Fibroblast of pulmonary artery (primary cell): ENCODE data around the gene TIAM2.

Experiments used
- DNase-seq: peaks from one replicate; pipeline ENCODE4 v3.0.0-alpha.2; 2010; ENCODE audit warnings: low read depth
- H3K4me3 ChIP-seq: replicated peaks from 2 replicates; pipeline ENCODE4 v1.5.1; 2011; ENCODE audit warnings: low read depth, mild to moderate bottlenecking, control low read depth, low read length, moderate library complexity
- TF ChIP-seq, protein P1 (sequence below): IDR thresholded peaks from 2 replicates; pipeline ENCODE4 v1.5.1; 2011; ENCODE audit warnings: mild to moderate bottlenecking, control low read depth, low read length, inconsistent platforms; ENCODE audit errors: missing control alignments

Gene TIAM2

DNA sequence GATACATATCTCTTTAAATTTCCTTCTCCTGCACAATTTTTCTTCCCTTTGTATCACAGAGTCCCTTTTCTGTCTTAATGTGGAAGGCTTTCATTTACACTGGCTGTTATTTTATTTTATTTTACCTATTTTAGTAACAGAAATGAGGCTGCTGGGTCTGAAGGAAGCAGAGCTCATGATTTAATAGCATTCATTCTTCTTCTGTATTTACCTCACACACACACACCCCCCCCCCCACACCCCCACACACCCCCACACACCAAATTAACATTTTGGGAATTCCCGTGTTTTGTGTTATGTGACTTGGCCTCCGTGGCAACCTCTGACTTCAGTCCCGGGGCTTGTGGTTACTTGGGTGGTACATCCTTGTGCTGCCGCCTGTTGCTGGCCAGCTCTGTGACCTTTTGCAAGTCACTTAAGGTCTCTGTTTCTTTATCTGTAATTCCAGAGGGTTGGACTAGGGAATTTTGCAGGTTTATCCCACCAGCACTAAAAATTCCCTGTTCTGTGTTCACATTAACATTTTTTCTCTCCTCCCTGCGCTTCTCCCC, 108.8 kb downstream of the TIAM2 start:
- DNase-seq = peak; percentile 52
- TF ChIP-seq, protein P1, sequence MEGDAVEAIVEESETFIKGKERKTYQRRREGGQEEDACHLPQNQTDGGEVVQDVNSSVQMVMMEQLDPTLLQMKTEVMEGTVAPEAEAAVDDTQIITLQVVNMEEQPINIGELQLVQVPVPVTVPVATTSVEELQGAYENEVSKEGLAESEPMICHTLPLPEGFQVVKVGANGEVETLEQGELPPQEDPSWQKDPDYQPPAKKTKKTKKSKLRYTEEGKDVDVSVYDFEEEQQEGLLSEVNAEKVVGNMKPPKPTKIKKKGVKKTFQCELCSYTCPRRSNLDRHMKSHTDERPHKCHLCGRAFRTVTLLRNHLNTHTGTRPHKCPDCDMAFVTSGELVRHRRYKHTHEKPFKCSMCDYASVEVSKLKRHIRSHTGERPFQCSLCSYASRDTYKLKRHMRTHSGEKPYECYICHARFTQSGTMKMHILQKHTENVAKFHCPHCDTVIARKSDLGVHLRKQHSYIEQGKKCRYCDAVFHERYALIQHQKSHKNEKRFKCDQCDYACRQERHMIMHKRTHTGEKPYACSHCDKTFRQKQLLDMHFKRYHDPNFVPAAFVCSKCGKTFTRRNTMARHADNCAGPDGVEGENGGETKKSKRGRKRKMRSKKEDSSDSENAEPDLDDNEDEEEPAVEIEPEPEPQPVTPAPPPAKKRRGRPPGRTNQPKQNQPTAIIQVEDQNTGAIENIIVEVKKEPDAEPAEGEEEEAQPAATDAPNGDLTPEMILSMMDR = no peak
- H3K4me3 ChIP-seq = no peak overlapping the region

DNA sequence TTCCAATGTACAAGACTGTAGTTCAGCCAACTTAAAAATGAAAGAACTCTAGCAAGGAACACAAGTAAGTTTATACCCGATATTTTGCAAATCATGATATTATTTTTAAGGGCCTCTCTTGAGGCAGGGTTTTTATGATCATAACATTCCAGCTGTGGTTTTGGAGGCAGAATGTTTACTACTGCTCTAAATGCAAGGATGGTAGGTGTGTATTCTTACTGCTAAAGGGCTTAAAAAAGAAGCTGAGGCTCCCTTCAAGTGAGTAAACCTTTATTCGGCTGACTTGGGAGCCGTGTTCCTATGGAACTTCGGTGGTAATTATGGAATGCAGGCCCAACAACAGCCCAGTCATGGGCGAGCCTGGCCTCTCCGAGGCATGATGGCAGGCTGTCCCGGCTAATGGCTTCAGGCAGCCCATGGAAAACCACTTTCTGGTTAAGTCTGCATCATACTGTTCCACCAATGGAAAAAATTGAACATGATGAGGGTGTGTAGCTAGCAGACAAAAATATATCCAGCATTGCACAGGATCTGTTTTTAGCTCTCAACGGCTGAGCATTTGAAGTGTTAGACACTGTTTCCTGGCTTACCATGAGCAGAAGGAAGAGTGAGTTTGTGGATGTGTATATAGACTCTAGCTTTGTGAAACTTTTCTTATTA, 111.5 kb downstream of the TIAM2 start:
- no peak for DNase-seq
- H3K4me3 ChIP-seq = no peak overlapping the region
- TF ChIP-seq, protein P1 = no peak

DNA sequence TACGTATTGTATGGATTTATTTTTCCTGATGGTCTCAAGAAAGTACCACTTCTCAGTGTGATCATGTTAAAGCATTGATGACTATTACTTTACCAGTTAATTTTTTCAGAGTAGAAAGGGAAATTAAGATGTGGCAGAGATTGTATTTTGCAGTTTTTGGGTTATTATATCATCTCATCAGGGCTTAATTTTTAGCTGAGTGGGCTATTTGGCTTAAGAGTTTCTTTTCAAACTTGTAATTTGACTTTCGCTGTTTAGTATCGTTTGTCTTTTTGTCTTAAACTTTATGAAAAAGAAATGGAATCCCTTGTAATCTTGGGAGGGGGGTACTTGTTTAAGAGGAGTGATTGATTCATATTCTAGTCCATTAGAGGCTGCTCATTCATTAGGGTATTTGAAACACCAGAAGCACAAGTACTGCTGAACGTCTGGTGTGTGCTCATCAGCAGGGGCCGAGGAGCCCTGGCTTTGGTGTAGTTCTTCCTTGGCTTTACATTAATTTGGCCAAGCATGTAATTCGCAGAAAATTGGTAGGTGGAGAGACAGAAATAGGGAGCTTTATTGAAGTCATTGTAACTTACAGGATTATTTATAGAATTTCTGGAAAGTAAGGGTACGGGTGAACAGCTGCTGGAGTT, 112.4 kb downstream of the TIAM2 start:
- TF ChIP-seq, protein P1 = no peak
- DNase-seq = no peak
- no peak overlapping the region for H3K4me3 ChIP-seq

DNA sequence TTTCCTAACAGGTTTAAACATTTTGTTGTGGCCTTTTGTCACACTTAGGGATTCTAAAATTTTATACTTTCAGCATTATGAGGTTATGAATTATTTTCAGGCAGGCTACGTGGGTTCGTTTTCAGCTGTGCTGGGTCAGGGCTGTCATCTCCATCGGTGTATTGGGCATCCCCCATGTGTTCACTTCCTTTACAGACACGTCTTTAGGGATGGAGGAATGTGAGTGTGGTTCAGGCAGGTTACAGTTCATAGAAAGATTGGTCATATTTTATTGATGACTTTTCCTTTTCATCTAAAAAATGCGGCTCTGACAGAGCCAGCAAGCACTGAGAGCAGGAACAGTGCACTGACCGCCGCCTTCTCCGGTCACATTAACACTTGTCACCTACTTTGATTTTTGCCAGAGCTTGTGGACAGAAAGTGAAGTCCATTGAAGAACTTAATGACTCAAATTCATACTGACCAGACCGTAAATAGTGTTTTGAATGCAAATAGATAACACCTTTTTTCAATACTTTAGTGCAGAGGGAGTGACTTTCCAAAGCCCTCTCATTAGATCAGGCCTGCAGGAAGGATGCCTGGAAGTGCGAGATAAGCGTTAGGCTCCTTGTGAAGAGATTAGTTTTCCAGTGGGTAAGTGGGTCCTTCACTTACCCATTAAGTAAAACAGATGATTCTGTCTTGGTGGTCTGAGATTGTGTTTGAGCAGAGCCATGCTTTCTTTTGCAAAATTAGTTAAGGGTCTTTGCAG, 113.1 kb downstream of the TIAM2 start:
- no peak overlapping the region for H3K4me3 ChIP-seq
- TF ChIP-seq, protein P1 = no peak
- no peak for DNase-seq

DNA sequence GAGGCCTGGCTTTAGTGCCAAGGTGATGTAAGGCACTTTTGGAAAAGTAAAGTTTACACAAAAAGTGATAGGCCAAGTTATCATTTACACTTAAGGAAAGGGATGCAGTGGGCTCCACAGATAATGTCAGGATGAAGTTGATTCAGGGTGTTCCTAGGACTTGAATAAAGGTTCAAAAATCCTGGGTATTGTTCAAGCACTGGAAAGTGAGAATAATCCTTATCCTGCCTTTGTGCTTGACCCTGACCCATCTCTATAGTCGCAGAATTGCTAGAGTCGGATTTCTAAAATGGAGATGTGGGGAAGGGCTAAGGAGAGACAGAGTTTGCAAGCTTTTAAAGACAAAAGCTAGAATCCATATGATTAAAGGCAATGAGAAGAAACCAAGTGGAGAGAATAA, 115.6 kb downstream of the TIAM2 start:
- TF ChIP-seq, protein P1 = no peak
- no peak overlapping the region for H3K4me3 ChIP-seq
- no peak for DNase-seq

DNA sequence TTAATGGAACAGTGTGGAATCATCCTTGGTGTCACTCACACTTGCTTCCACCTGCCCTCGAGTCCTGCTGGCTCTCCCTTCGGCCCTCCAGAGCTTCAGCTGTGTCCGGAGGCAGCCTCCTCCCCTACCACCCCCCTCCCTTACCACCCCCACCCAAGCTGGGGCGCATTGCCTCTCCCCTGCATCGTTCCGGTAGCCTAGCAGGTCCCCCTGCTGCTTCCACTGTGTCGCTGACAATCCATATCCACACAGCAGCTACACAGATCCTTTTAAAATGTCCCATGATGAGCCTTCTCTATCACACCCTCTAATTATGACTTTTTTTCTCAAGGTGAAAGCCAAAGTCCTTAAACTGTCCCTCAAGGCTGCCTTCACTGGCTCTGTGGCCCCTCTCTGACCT, 117.6 kb downstream of the TIAM2 start:
- H3K4me3 ChIP-seq = no peak overlapping the region
- TF ChIP-seq, protein P1 = no peak

More for the DNA sequence above, 117.6 kb downstream of the TIAM2 start:
- no peak for DNase-seq
